Melanocyte of skin (primary cell): ENCODE results near the gene ANKRD34B. TPM values are rescaled to one million over a fixed set of nuclear protein-coding genes. Genes with fewer than 3 reads are reported as not detected.

Source experiments
- small RNA-seq, 2 donors: library from RNA; depleted of rRNA; stranded (forward); fragments of <200 nt; gene quantifications; one replicate each; pipeline ENCODE3, GENCODE V24; 2012
- total RNA-seq, 2 donors: library from RNA; depleted of rRNA; stranded (reverse); fragments of >200 nt; gene quantifications; 2 replicates each; pipeline ENCODE4 v1.2.3, GENCODE V29; 2012

The ANKRD34B gene
- not detected for total RNA-seq

DNA sequence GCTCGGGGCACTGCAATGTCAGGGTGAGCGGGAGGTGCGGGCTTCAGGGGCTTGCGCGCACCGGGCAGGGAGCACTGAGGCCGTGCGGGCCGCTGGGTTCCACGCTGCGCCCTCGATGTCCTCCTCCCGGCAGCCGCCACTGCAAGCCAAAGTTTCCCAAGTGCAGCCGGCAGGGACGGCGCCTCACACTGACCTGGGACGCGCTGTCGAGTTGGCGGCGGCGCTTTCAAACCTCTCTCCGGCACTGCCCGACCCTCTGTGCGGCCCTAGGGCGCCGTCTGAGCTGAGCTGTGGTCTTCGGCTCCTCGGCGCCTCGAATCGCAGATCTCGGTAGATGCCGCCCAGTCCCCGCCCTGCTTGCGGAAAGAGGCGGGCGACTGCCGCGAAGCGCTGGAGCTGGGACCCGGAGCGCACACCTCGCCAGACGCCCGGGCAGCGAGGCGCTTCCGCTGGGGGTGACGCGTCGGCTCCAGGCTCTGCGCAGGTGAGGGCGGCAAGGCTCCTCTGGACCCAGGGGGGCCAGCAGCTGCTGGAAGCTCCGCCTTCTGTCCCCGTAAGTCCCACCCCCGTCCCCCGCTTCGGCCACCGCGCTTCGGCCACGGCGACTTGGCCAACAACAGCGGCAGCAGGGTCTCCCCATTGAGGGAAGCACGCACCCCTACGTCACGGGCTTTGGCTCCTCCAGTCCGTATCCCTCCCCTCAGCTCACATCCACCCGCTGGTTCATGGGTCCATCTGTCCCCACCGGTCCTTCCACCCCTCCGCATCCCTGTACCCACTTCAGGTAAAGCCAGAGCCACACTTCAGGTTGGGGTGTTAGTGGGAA lies at the start of gene ANKRD34B:
ANKRD34B (minus strand) TSS at position 320 of the 826 bp plus-strand sequence. CDS start 10,261 bp downstream, outside the sequence.

Small RNAs within 50 kb of the gene (small RNA-seq; reads per million reads assigned to genes)
- 0 reads per million in 2 donors for gene DBIP2

Other genes with a start within 250 kb of the ANKRD34B start
- 100 to 1,000 TPM; 212 to 270 TPM for gene ZFYVE16, start 162.2 kb downstream of the ANKRD34B start, total RNA-seq
- 1 to 10 TPM; 5.2 to 7.0 TPM for gene FAM151B, start 82.2 kb downstream of the ANKRD34B start, total RNA-seq
- 10 to 100 TPM; 12.7 to 13.4 TPM for gene MSH3, start 84.4 kb upstream of the ANKRD34B start, total RNA-seq
- 10 to 100 TPM; 22.0 to 45.3 TPM for gene DHFR, start 84.7 kb upstream of the ANKRD34B start, total RNA-seq